ENCODE data around the gene PDE12.

PDE12 gene

GRCh38 chr3:57559526-57559925 lies 3.5 kb downstream of the PDE12 start:
- TF ChIP-seq, protein P1, sequence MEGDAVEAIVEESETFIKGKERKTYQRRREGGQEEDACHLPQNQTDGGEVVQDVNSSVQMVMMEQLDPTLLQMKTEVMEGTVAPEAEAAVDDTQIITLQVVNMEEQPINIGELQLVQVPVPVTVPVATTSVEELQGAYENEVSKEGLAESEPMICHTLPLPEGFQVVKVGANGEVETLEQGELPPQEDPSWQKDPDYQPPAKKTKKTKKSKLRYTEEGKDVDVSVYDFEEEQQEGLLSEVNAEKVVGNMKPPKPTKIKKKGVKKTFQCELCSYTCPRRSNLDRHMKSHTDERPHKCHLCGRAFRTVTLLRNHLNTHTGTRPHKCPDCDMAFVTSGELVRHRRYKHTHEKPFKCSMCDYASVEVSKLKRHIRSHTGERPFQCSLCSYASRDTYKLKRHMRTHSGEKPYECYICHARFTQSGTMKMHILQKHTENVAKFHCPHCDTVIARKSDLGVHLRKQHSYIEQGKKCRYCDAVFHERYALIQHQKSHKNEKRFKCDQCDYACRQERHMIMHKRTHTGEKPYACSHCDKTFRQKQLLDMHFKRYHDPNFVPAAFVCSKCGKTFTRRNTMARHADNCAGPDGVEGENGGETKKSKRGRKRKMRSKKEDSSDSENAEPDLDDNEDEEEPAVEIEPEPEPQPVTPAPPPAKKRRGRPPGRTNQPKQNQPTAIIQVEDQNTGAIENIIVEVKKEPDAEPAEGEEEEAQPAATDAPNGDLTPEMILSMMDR (conservative IDR thresholded peaks at IDR 0.05; ENCODE audit: low read depth, low read length), result no peak
- H3K4me3 ChIP-seq (ENCODE audit: low read depth, low read length), result no peak overlapping the region
- DNase-seq (ENCODE audit: low read depth), result peak; percentile 57

DNA sequence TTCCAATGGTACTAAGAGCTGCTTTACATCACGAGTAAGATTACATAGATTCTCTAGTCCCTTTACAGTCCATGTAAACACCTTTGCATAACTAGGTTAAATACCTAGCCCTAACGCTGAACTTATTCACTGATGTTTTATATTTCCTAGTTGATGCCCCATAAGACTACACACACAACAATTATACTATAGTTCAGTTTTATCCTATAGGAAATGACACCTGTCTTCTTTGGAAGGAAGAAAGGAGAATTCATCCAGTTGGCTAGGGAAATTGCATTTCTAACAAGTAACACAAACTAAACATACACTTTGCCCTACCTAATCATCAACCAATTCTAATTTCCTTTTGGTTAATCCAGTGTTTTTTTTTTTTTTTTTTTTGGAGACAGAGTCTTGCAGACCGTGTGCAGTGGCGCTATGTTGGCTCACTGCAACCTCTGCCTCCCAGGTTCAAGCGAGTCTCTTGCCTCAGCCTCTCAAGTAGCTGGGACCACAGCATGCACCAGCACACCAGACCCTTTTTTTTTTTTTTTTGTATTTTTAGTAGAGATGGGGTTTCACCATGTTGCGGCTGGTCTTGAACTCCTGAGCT lies 13.9 kb downstream of the PDE12 start:
- H3K4me3 ChIP-seq (ENCODE audit: low read depth, low read length), result no peak overlapping the region
- no peak for DNase-seq (ENCODE audit: low read depth)
- TF ChIP-seq, protein P1 (conservative IDR thresholded peaks at IDR 0.05; ENCODE audit: low read depth, low read length), result no peak

DNA sequence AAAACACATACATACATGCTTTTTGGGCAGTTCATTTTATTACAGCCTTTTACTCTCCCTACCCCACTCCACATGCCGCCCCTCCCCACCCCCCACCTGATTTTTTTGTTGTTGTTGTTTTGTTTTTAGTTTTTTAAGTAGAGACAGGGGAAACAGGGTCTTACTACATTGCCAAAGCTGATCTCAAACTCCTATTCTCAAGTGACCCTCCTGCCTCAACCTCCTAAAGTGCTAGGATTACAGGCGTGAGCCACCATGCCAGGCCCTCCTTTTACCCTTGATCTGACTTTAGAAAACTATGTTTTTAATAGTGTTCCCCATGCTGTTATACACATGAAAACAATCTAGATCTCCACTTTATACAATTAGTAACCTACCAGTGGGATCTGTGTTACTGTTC lies 14.8 kb downstream of the PDE12 start:
- TF ChIP-seq, protein P1 (conservative IDR thresholded peaks at IDR 0.05; ENCODE audit: low read depth, low read length), result no peak
- DNase-seq (ENCODE audit: low read depth), result no peak
- no peak overlapping the region for H3K4me3 ChIP-seq (ENCODE audit: low read depth, low read length)

GRCh38 chr3:57572096-57572495 lies 16.0 kb downstream of the PDE12 start:
- TF ChIP-seq, protein P1 (conservative IDR thresholded peaks at IDR 0.05; ENCODE audit: low read depth, low read length), result no peak
- no peak overlapping the region for H3K4me3 ChIP-seq (ENCODE audit: low read depth, low read length)
- no peak for DNase-seq (ENCODE audit: low read depth)

DNA sequence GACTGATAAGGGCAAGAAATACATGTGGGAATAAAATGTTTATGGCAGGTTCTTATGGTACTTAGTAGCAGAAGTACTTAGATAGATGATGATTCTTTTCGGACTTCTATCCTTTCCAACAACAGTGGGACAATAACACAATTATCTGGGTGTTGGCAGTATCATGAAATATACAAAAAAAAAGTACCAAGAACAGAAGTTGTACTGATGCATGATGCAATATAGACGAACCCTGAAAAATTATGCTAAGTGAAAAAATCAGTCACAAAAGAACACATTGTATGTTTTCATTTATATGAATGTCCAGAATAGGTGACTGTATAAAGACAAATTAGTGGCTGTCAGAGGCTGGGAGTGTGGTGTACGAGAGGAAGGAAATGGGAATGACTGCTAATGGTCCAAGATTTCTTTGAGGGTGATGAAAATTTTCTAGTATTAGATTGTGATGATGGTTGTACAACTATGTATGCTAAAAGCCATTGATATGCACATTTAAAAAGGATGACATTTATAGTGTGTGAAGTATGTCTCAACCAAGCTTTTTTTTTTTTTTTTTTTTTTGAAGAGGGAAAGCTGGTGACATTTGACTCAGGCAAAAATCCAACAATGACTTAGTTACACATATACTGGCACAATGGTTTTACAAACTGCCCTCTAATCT lies 20.0 kb downstream of the PDE12 start:
- no peak for DNase-seq (ENCODE audit: low read depth)

DNA sequence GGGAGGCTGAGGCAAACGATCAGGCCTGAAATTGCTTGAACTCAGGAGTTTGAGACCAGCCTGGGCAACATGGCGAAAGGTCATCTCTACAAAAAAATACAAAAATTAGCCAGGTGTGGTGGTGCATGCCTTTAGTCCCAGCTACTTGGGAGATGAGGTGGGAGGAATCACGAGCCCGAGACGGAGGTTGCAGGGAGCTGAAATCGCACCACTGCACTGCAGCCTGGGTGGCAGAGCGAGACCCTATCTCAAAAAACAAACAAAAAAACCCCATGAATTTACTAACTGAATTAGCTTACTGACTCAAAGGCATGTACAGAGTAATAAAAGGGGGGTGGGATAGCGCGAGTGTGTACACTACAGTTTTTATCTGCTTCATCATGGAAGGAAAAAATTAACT lies 21.7 kb downstream of the PDE12 start:
- no peak for DNase-seq (ENCODE audit: low read depth)
- TF ChIP-seq, protein P1 (conservative IDR thresholded peaks at IDR 0.05; ENCODE audit: low read depth, low read length), result no peak
- H3K4me3 ChIP-seq (ENCODE audit: low read depth, low read length), result no peak overlapping the region

More for the DNA sequence above, 20.0 kb downstream of the PDE12 start:
- TF ChIP-seq, protein P1 (conservative IDR thresholded peaks at IDR 0.05; ENCODE audit: low read depth, low read length), result no peak
- H3K4me3 ChIP-seq (ENCODE audit: low read depth, low read length), result no peak overlapping the region
